H1 (cell line): ENCODE data around the gene HABP4.

Experiments
- ATF3 ChIP-seq: IDR thresholded peaks from 2 replicates; pipeline ENCODE4 v1.6.1; 2011; ENCODE audit warnings: low read depth, mild to moderate bottlenecking, low read length; ENCODE audit not compliant: insufficient read depth
- CHD1 ChIP-seq: IDR thresholded peaks from 2 replicates; pipeline ENCODE4 v1.6.1; 2012; ENCODE audit warnings: low read depth, low read length, improper control_type of control experiment
- CTCF ChIP-seq, 3 experiments: IDR thresholded peaks; 1 replicate in 2 of 3; 2 replicates in 1 of 3; pipeline versions ENCODE4 v1.5.1 to v1.6.1; 2011; ENCODE audit warnings: low read length in 3 of 3, mild to moderate bottlenecking in 3 of 3, inconsistent platforms in 2 of 3, low read depth in 1 of 3, moderate library complexity in 1 of 3; ENCODE audit not compliant: insufficient read depth in 1 of 3; ENCODE audit errors: control extremely low read depth in 1 of 3
- EGR1 ChIP-seq: IDR thresholded peaks from 2 replicates; pipeline ENCODE4 v1.6.1; 2011; ENCODE audit warnings: low read depth, low read length, borderline replicate concordance
- EZH2 ChIP-seq: fragments of 200-600 bp; sonication (generic); IDR thresholded peaks from 2 replicates; pipeline ENCODE4 v1.7.1; 2012; ENCODE audit warnings: low read depth, mild to moderate bottlenecking, moderate library complexity, low read length, inconsistent platforms; ENCODE audit not compliant: severe bottlenecking
- JUND ChIP-seq: IDR thresholded peaks from 2 replicates; pipeline ENCODE4 v1.6.1; 2011; ENCODE audit warnings: mild to moderate bottlenecking, improper control_type of control experiment, low read length
- MAFK ChIP-seq: IDR thresholded peaks from 2 replicates; pipeline ENCODE4 v1.6.1; 2012; ENCODE audit warnings: low read depth, mild to moderate bottlenecking, improper control_type of control experiment, low read length
- PHF8 ChIP-seq: fragments of 200-600 bp; sonication (generic); conservative IDR thresholded peaks from 2 replicates; pipeline ENCODE4 v1.7.1; 2012; ENCODE audit warnings: low read depth, mild to moderate bottlenecking, inconsistent platforms, low read length, moderate library complexity
- POLR2A ChIP-seq, 2 experiments: IDR thresholded peaks; 1 replicate in 1 of 2; 2 replicates in 1 of 2; pipeline ENCODE4 v1.6.1; 2011; ENCODE audit warnings: low read depth in 2 of 2, low read length in 2 of 2, mild to moderate bottlenecking in 2 of 2; ENCODE audit errors: control extremely low read depth in 1 of 2
- POLR2AphosphoS5 ChIP-seq: IDR thresholded peaks from 2 replicates; pipeline ENCODE4 v1.6.1; 2011; ENCODE audit warnings: low read depth, low read length
- RAD21 ChIP-seq, 2 experiments: IDR thresholded peaks in 1 of 2; conservative IDR thresholded peaks in 1 of 2; 2 replicates each; pipeline ENCODE4 v1.6.1; 2011; ENCODE audit warnings: low read depth in 2 of 2, low read length in 2 of 2, improper control_type of control experiment in 1 of 2, inconsistent platforms in 1 of 2, mild to moderate bottlenecking in 1 of 2, moderate library complexity in 1 of 2
- USF2 ChIP-seq: IDR thresholded peaks from 2 replicates; pipeline ENCODE4 v1.6.1; 2011; ENCODE audit warnings: low read length, improper control_type of control experiment
- ZNF274 ChIP-seq: IDR thresholded peaks from 2 replicates; pipeline ENCODE4 v1.7.0; 2012; ENCODE audit warnings: low read length, borderline replicate concordance; ENCODE audit errors: extremely low read depth

- no peak for TF ChIP-seq CTCF (IDR thresholded peaks at IDR 0.05; ENCODE audit: control extremely low read depth in 1 of 3, insufficient read depth in 1 of 3, low read depth in 1 of 3, low read length in 3 of 3)
- no peak for TF ChIP-seq EZH2
- TF ChIP-seq EGR1 = no peak
- TF ChIP-seq ATF3 = no peak
- TF ChIP-seq CHD1 = no peak
- TF ChIP-seq USF2 = no peak
- TF ChIP-seq ZNF274 = no peak
- no peak for TF ChIP-seq RAD21 (IDR thresholded peaks at IDR 0.05 in 1 of 2, conservative IDR thresholded peaks at IDR 0.05 in 1 of 2; ENCODE audit: low read depth in 2 of 2, low read length in 2 of 2)
- TF ChIP-seq POLR2A (IDR thresholded peaks at IDR 0.05; ENCODE audit: control extremely low read depth in 1 of 2, low read depth in 2 of 2, low read length in 2 of 2) = no peak
- no peak for TF ChIP-seq POLR2AphosphoS5
- TF ChIP-seq JUND = no peak
- no peak for TF ChIP-seq PHF8
- TF ChIP-seq MAFK = no peak
Measured at GRCh38 chr9:96514800-96515158, 64.8 kb downstream of the HABP4 start.
